ENCODE measurements around the gene PRKCA. TPM values are rescaled to one million over a fixed set of nuclear protein-coding genes. Genes with fewer than 3 reads are reported as not detected.
A peak's percentile ranks its signal among the peaks of the same experiment; 100 is the strongest.

The PRKCA gene
- total RNA-seq, 4 donors from 2014 or later = 26.0 to 89.0 (median 32.8) TPM

- TF ChIP-seq POLR2AphosphoS5 (IDR thresholded peaks at IDR 0.05) = no peak
- no peak for TF ChIP-seq POLR2A (IDR thresholded peaks at IDR 0.05)
- no peak for TF ChIP-seq EP300 (IDR thresholded peaks at IDR 0.05)
- no peak for TF ChIP-seq CTCF (IDR thresholded peaks at IDR 0.05)
- Histone ChIP-seq H3K36me3 (no peaks in the 10 kb centered on the region), H3K9me3 (no peaks in the 10 kb centered on the region), H3K27ac (no peak overlapping the region), H3K4me3 (no peak overlapping the region), H3K4me1 (peaks cover 0 to 16% (median 0%) of the 10 kb centered on the region in 3 donors), H3K27me3 (no peaks in the 10 kb centered on the region)
- ATAC-seq = no peak
- 89 to 96% methylated on average over 2 to 5 of the region's 5 CpGs for WGBS, 2 donors (ENCODE audit: low coverage in 1 of 2)
These were observed 75.9 kb downstream of the PRKCA start for GRCh38 chr17:66378296-66378695.

- H3K9me3 ChIP-seq = no peaks in the 10 kb centered on the region
- WGBS, 2 donors (ENCODE audit: low coverage in 1 of 2) = 36 to 48% methylated on average over 4 of the region's 4 CpGs
- no peaks in the 10 kb centered on the region for H3K36me3 ChIP-seq
- H3K4me1 ChIP-seq = peaks cover 0 to 23% (median 0%) of the 10 kb centered on the region in 3 donors
- ATAC-seq = no peak
- no peak overlapping the region for H3K27ac ChIP-seq
- no peak overlapping the region for H3K4me3 ChIP-seq
- H3K27me3 ChIP-seq = no peaks in the 10 kb centered on the region
- no peak for TF ChIP-seq POLR2A (IDR thresholded peaks at IDR 0.05)
- TF ChIP-seq POLR2AphosphoS5 (IDR thresholded peaks at IDR 0.05) = no peak
- no peak for TF ChIP-seq EP300 (IDR thresholded peaks at IDR 0.05)
- no peak for TF ChIP-seq CTCF (IDR thresholded peaks at IDR 0.05)
These were observed 77.1 kb downstream of the PRKCA start for GRCh38 chr17:66379544-66379943.

DNA sequence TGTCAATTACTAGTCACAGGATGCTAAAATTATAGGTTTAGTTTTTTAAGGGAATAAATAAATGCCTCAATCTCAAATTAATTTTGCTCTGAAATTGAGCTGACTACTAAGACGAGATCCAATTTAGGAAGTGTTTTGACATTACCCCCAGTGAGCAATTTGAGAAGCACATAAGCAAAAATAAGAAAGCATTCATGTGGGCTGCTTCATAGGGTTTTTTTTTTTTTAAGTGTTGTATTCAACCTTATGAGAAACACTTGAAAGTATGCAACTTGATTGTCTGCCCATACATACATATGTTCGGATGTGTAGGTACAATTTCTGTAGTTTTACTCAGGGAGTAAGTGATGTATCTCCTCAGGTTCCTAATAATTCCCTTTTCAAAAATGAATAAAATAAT, 77.6 kb downstream of the PRKCA start:
- no peaks in the 10 kb centered on the region for H3K36me3 ChIP-seq
- TF ChIP-seq POLR2AphosphoS5 (IDR thresholded peaks at IDR 0.05) = no peak
- H3K27ac ChIP-seq = no peak overlapping the region
- H3K4me1 ChIP-seq = peaks cover 0 to 23% (median 0%) of the 10 kb centered on the region in 3 donors
- no peak overlapping the region for H3K4me3 ChIP-seq
- H3K9me3 ChIP-seq = no peaks in the 10 kb centered on the region
- 58 to 67% methylated on average over 2 of the region's 2 CpGs for WGBS, 2 donors (ENCODE audit: low coverage in 1 of 2)
- no peaks in the 10 kb centered on the region for H3K27me3 ChIP-seq
- no peak for ATAC-seq

DNA sequence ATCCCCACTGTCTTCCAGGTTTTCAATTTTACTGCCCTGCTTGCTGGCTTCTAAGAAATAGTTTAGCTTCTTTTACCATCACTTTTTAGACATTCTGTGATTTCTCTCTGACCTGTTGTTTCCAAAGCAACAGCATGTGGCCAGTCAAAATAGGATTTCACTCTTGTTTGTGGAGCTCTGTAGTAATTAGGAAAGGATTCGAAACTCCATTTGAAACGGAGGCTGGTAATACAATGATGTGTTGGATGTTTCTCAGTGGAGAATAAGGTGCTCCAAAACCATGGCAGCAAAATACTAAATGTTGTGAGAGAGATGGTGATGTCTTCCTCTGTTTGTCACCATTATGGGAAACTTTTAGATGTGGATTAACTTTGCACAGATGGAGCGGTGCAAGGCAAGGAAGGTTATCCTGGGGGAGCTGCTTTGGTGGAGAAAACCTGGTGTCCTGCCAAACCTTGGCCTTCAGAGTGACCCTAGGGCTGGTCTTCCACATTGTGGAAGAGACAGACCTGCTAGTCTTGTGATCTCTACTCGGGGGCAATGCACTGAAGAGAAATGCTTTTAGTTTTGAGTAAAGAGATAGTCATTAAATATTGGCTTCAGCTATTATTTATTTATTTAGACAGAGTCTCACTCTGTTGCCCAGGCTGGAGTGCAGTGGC, 79.4 kb downstream of the PRKCA start:
- WGBS, 2 donors (ENCODE audit: low coverage in 1 of 2) = 72 to 76% methylated on average over 4 of the region's 4 CpGs
- no peak for ATAC-seq
- no peaks in the 10 kb centered on the region for H3K9me3 ChIP-seq
- TF ChIP-seq POLR2AphosphoS5 (IDR thresholded peaks at IDR 0.05) = no peak
- TF ChIP-seq POLR2A (IDR thresholded peaks at IDR 0.05) = peak in 1 of 2 donors; percentile 7
- no peak for TF ChIP-seq EP300 (IDR thresholded peaks at IDR 0.05)
- TF ChIP-seq CTCF (IDR thresholded peaks at IDR 0.05) = no peak
- H3K4me1 ChIP-seq = peaks cover 0 to 23% (median 0%) of the 10 kb centered on the region in 3 donors
- no peak overlapping the region for H3K27ac ChIP-seq
- H3K4me3 ChIP-seq = no peak overlapping the region
- H3K27me3 ChIP-seq = no peaks in the 10 kb centered on the region
- H3K36me3 ChIP-seq = no peaks in the 10 kb centered on the region

DNA sequence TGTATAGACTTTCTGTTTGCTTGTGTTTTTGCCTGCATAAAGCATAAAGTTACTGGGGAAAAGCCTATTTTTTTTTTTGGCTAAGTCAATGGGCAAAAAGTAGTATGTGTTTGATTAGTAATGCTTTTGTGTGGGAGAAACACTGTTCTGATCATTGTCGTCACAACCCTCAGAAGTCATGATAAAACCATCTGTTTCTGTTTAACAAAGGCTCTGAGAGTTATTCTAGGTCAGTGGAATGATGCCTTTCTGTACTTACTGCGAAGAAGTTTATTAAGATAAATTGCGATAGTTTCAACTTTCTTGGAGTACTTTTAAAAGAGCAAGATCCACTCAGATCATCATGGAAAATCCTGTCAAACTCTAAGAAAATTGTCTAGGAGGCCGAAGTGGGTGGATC, 80.9 kb downstream of the PRKCA start:
- no peak overlapping the region for H3K4me3 ChIP-seq
- no peaks in the 10 kb centered on the region for H3K27me3 ChIP-seq
- peaks cover 0 to under 1% of the 10 kb centered on the region in 2 donors for H3K36me3 ChIP-seq
- no peaks in the 10 kb centered on the region for H3K9me3 ChIP-seq
- H3K4me1 ChIP-seq = peaks cover 0 to 31% (median 0%) of the 10 kb centered on the region in 3 donors
- H3K27ac ChIP-seq = no peak overlapping the region
- WGBS, 2 donors (ENCODE audit: low coverage in 1 of 2) = 22 to 29% methylated on average over 4 of the region's 4 CpGs
- TF ChIP-seq POLR2A (IDR thresholded peaks at IDR 0.05) (no peak), EP300 (IDR thresholded peaks at IDR 0.05) (no peak), CTCF (IDR thresholded peaks at IDR 0.05) (no peak), POLR2AphosphoS5 (IDR thresholded peaks at IDR 0.05) (peak; percentile 29)
- no peak for ATAC-seq

Data from gastroesophageal sphincter (tissue), 4 donors.